Mononuclear cell (primary cell): ENCODE measurements around the gene ZNF358. TPM values are rescaled to one million over a fixed set of nuclear protein-coding genes. Genes with fewer than 3 reads are reported as not detected.

Source experiments
- total RNA-seq: library from RNA; depleted of rRNA; stranded (reverse); fragments of >200 nt; gene quantifications from one replicate; pipeline ENCODE4 v1.2.3, GENCODE V29; 2012

Gene ZNF358
- total RNA-seq, 1 donor = 4.0 TPM

Other genes starting within 250 kb of the ZNF358 start
- 7.5 TPM for gene INSR, start 221.7 kb upstream of the ZNF358 start, total RNA-seq
- 45.0 TPM for gene ARHGEF18, start 167.2 kb upstream of the ZNF358 start, total RNA-seq
- 0.21 TPM for gene PEX11G, start 27.1 kb upstream of the ZNF358 start, total RNA-seq
- gene MCOLN1, start 6.5 kb downstream of the ZNF358 start, total RNA-seq = 7.9 TPM
- 54.3 TPM for gene PNPLA6, start 19.6 kb downstream of the ZNF358 start, total RNA-seq
- 0.10 TPM for gene CAMSAP3, start 79.8 kb downstream of the ZNF358 start, total RNA-seq
- gene XAB2, start 113.4 kb downstream of the ZNF358 start, total RNA-seq = 53.2 TPM
- gene PET100, start 113.7 kb downstream of the ZNF358 start, total RNA-seq = 14.3 TPM
- 0.63 TPM for gene PCP2, start 117.6 kb downstream of the ZNF358 start, total RNA-seq
- 89.7 TPM for gene STXBP2, start 121.0 kb downstream of the ZNF358 start, total RNA-seq
- gene RETN, start 152.9 kb downstream of the ZNF358 start, total RNA-seq = 47.2 TPM
- 1.8 TPM for gene MCEMP1, start 161.0 kb downstream of the ZNF358 start, total RNA-seq
- 25.5 TPM for gene TRAPPC5, start 164.7 kb downstream of the ZNF358 start, total RNA-seq
- gene FCER2, start 186.0 kb downstream of the ZNF358 start, total RNA-seq = 25.4 TPM
- 0.63 TPM for gene CLEC4G, start 216.0 kb downstream of the ZNF358 start, total RNA-seq
- 0.21 TPM for gene CD209, start 231.4 kb downstream of the ZNF358 start, total RNA-seq
- not detected for gene CLEC4M, start 247.1 kb downstream of the ZNF358 start, total RNA-seq